HG03159 (cell line): ENCODE data around the gene IP6K1.
"Not testable (repeated sequence)": the region's sequence is repeated elsewhere in the genome, so short reads cannot be mapped to it uniquely, and the experiment has no call there.

Source experiments
- ATAC-seq: cut with Tn5 transposase; IDR thresholded peaks from one replicate; pipeline ENCODE4 v1.9.1; 2021; ENCODE audit warnings: mild to moderate bottlenecking, moderate library complexity; ENCODE audit not compliant: unreplicated experiment

Gene IP6K1

DNA sequence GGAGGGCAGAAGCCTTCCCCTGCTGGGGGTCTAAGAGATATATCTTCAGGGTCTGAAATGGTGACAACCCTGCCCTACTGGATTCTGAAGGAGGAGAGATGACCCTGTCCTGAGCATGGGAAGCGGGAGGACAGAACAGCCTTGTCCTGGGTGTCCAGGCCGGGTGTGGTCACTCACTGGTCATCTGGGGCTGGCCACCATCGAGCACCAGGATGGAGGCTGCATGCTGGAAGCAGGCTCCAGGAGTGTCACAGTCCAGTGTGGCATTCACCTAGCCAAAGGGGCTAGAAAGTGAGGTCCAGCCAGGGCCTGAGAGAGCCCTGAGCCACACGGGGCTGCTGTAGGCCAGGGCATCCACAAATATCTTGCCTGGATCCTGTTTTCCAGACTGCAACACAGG lies 8.1 kb upstream of the IP6K1 start:
- ATAC-seq: no peak

DNA sequence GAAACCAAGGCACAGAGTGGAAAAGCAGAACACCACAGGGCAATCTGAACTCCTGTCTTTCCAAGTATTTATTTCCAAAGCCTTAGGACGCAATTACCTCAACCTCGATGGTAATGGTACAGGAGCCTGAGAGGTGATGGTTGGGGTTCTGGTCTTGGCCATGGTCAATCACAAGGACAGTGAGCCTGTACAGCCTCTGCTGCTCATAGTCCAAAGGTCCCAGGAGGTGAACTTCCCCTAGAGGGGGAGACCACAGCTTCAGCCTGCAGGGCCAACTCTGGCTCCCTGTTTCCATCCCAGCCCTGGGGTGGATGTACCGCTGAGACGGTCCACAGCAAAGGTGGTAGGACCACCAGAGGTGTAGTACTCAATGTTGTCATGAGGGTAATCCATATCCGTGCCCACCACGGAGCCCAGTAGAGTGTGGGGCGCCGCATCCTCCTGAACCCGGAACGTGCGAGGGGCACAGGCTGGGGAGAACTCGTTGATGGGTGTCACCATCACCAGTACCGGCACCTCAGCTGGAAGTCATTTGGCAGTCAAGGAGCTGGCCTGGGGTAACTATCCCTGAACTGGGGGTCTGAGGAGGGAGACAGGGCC lies 7.2 kb upstream of the IP6K1 start:
- no peak for ATAC-seq

DNA sequence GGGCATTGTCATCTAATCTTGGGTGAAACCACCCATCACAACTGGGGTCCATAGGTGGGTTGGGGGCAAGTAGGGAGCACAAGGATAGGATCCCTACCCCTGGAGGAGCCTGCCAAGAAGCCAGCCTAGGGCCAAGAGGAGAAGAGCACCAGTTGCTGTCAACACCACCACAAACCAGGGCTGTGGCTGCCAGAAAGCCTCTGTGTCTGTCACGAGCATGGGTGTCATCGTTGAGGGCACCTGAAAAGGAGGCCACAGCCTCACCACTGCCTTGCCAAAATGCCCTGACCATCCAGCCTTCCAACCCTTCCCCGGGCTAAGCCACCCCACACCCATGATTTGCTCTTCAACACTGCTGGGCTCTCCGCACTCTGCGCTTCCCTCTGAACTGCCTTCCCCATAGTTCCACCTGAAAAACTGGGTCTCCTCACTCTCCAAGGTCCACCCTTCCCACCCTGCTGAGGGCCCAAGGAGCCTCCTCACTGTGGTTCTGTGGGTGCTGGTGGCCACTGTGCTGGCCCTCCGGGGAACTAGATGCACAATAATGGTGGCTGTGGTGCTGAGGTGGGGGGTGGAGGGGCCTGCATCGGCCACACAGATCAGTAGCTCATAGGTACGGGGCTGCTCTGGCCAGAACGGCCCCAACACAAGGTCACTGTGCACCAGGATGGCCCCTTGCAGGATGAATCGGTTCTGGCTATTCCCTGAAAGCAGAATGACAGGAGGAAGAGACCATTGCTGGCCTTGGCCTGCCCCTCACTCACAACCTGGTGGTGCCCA lies 6.2 kb upstream of the IP6K1 start:
- ATAC-seq: no peak

DNA sequence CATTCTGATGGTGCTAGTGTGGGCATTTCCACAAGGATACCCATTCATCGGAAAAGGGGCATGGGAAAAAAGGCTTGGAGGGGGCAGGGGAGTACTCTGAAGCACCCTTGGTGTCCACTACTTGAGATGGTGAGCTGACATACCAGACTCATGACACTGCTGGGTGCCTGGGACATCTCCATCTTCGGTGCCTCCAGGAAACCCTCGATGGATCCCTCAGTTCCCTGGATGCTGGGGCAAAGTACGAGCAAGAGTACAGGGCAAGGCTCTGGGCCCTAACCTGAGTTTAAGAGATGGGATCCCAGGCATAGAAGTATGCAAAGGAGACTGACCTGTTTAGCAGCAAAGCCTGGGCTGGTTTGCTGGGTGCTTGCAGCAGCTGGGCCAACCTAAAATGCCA lies 5.2 kb upstream of the IP6K1 start:
- ATAC-seq: no peak

DNA sequence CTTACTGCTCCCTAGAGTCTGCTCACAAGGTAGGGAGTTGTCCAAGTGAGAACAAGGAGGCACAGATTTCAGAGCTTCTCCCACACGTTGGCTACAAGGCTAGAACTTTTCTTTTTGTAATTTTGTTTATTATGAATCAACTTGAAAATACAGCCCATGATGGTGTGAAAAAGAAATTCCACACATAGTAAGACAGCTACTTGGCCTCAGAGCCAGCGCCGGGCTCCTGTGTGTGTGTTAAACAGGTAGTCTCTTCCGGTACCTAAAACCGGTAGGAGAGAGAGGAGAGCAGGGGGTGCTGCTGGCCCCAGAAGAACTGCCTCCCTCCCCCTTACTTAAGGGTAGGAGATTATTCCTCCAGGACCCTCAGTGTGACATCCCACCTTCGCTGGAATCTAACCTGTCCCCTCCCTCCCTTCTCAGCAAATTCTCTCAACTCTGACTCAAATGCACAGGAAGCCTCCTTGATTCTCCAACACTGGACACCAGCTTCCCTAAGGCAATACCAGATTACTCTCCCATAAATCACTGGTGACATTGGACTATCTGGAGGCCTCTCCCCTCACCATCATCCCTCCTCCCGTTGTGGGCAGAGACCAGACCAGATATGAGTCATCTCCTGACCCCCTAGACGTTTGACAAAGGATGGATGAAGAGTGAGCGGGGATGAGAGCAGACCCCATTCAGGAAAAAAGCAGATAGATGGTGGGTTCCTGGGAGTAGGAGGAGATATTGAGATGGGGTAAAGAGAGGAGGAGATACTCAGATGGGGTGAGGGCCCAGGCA lies 4.5 kb upstream of the IP6K1 start:
- no peak for ATAC-seq

DNA sequence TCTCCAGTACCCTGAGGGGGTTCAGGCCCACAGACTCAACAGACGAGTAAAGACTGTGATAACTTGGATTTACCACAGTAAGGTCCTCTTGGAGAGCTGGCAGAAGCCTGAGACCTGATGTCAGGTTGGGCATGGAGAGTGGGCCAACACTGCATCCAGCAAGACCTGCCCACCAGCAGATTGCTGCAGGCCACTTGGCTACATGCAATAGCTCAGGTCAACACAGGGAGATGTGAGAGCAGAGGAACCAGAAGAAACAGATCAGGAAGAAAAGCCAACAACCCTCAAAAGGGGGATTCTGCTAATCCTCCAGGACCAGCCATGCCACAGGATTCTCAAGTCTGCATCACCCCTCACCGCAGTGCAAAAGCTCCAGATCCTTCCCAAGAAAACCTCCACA lies 1.7 kb upstream of the IP6K1 start:
- ATAC-seq: no peak

DNA sequence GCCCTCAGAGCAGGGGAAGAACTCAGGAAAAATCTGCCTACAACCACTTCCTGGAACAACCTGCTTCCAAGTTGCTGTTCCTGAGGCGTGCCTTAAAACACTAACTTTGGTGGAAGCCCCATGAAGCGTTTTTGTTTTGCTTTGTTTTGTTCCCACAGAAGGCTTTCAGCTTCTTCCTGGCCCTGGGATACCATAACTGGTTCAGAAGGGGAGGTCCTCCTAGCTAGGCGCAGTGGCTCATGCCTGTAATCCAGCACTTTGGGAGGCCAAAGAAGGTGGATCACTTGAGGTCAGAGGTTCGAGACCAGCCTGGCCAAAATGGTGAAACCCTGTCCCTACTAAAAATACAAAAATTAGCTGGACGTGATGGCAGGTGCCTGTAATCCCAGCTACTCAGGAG lies 1.2 kb upstream of the IP6K1 start:
- ATAC-seq: no peak

DNA sequence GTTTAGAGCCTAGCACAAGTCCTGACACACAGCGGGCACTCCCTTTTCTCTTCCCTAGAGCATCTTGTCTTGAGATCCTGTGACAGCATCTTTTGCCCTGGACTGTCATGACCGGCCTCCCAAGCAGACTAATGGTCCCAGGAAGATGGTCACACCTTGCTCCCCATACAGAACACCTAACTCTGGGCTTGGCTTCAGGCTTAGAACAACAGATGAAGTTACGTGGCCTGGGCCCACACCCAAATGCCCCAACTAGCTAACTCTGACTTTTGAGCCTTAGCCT lies 781 bp upstream of the IP6K1 start:
- ATAC-seq: no peak

DNA sequence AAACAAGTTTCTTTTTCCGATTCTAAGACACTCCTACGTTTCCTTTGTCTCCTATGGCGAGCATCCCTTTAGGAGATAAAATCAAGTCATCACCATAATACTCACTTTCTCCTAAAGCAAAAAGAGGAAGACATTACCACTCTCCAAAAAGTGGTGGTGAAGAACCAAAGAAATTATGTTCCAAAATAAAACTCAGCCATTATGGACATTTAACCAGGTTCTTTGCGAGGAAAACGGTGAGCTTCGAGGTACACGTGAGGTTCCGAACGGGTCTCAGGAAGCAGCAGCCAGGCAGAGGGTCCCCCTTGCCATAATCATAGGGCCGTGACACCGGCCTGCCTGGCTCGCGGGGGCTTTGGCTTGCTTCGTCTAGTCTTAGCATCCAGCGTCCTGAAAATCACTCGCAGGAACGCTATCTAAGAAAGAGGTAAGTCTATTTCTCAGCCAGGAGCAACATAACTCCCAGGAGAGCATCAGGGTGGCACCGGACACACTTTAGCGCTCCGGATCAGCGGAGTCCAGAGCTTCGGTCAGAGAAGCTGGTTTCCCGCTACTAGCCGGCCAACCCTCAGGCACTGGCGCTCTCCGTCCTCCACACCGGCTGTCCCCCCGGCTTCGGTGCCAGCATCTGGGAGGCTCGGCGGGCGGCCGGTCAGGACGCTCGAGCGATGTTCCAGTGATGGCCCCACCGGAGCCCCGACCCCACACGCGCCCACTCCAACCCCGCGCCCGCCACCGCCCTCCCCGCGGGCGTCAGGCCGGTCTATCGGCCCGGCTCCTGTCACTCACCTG lies 581 bp downstream of the IP6K1 start:
- ATAC-seq: peak; percentile 40

DNA sequence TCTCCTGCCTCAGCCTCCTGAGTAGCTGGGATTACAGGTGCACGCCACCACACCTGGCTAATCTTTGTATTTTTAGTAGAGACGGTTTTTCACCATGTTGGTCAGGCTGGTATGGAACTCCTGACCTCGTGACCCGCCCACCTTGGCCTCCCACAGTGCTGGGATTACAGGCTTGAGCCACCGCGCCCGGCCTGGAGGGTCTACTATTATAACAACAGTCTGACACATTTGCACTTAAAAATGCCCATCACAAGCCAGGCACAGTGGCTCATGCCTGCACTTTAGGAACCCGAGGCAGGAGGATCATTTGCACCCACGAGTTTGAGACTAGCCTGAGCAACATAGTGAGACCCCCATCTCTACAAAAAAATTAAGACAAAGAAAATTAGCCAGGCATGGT lies 4.1 kb downstream of the IP6K1 start:
- not testable (repeated sequence) for ATAC-seq

DNA sequence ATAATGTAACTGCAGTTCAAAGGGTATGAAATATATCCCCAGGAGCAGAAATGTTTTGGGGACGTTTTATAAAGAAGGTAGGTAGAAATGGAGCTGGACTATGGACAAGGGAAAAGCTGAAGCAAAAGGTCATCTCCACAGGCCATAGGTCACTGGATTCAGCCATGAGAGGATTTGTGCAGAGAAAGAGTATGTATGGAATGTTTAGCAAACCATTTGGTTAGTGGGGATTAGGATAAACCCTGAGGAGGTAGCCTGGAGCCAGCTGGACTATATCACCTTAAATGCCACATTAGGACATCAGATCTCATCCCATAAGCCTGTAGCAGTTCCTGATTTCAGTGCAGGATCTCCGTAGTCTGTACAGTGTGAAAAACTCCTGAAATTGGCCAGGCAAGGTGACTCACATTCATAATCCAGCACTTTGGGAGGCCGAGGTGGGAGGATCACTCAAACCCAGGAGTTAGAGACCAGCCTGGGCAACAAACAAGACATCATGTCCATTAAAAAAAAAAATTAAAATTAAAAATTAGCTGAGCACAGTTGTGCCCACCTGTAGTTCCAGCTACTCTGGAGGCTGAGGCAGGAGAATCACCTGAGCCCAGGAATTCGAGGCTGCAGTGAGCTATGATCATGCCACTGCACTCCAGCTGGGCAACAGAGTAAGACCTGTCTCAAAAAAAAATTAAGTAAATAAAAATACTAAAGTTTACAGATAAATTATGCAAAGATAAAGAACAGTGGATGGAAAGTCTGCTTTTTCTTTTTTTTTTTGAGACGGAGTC lies 4.7 kb downstream of the IP6K1 start:
- ATAC-seq: no peak

DNA sequence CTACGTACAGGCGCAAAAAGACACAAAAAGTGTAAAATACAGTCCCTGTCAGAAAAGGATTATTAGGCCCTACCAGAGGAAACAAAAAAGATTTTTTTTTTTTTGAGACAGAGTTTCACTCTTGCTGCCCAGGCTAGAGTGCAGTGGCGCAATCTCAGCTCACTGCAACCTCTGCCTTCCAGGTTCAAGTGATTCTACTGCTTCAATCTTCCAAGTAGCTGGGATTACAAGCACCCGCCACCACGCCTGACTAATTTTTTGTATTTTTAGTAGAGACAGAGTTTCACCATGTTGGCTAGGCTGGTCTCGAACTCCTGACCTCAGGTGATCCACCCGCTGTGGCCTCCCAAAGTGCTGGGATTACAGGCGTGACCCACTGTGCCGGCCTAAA lies 5.4 kb downstream of the IP6K1 start:
- not testable (repeated sequence) for ATAC-seq

DNA sequence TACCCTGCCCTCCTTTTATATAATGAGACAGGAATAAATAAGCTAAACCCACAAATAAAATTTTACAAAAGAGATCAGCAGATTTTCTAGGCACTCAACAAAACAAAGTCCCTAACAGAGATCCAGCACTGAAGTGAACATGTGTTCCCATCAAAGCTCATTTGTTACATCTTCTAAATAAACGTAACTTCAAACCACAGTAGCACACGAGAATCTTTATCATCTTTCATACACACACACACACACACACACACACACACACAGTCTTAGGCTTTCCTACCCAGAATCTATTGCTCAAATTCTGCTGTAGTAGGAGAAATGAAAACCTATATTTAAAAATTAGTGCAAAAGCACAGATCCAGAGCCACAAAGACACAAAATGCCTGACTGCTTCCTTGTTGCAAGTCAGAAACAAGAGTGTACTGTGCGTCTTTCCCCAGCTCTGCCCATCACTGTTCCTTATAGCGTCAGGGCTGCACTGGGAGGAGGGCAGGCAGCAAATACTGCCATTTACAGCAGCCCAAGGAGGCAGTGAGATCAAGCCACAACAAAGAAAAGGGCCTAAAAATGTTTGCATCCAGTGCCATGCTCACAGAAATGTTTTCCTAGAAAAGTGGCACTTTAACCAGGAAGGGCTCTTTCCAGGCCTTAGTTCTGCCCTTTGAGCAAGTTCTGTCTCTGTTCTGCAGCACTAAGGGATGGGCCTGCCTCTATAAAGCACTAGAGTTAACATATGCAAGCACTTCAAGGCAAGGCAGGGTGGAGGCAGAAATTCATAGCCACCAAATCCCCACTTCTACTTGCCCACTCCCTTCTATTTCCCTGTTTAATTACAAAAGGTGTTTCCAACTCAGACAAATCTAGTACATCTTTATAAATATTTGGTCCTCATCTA lies 6.0 kb downstream of the IP6K1 start:
- ATAC-seq: no peak

DNA sequence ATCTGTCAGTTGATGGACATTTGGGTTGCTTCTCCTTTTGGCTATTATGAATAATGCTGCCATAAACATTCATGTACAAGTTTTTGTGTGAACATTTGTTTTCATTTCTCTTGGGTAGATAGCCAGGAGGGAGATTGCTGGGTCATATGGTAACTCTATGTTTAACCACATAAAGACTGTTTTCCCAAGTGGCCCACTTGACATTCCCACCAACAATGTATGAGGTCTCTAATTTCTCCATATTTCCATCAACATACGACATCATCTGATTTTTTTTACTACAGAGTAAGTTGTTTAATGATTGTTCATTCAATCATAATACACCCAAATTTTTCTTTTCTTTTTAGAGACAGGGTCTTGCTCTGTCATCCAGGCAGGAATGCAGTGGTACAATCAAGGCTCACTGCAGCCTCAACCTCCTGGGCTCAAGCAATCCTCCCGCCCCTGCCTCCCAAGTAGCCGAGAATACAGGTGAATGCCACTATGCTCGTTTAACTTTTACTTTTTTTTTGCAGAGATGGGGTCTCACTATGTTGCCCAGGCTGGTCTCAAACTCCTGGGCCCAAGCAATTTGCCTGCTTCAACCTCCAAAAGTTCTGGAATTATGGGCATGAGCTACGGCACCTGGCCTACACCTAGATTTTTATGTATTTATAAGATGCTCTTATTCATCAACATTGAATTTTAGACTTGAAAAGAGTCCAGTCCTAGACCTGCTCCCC lies 6.8 kb downstream of the IP6K1 start:
- ATAC-seq: no peak

DNA sequence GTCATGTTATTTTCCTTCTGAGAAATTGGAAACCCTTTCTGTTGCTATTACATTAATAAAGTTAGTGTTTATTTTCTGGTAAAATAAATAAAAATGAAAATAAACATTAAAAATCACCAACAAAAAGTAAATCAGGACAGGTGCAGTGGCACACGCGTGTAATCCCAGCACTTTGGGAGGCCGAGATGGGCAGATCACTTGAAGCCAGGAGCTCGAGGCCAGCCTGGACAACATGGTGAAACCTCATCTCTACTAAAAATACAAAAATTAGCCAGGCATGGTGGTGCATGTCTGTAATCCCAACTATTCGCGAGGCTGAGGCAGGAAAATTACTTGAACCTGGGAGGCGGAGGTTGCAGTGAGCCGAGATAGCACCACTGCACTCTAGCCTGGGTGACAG lies 10.2 kb downstream of the IP6K1 start:
- ATAC-seq: not testable (repeated sequence)

DNA sequence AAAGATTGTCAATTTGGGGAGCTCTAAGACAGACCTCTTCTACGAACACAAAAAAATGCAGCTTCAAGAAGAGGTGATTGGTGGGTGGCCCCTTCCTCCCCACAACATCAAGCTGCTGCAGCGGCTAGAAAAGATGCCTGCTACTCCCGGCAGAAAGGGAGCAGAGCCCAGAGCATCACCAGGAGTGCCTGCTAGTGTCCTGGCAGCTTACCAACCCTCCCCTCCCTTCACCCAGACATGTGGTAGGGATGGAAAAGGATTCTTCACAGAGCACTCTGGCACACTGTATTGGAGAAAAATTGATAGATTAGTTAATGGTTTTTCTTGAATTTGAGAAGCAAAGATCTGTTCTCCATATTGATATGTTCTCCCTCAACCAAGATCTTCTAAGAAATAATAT lies 10.8 kb downstream of the IP6K1 start:
- no peak for ATAC-seq

DNA sequence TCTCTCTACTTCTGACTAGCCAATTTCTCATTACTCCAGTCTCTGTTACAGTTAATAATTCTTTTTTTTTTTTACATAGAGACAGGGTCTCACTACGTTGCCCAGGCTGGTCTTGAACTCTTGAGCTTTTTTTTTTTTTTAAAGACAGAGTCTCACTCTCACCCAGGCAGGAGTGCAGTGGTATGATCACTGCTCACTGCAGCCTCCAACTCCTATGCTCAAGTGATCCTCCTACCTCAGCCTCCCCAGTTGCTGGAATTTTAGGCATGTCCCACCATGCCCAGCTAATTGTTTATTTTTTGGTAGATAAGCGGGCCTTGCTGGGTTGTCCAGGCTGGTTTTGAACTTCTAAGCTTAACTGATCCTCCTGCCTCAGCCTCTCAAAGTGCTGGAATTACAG lies 13.6 kb downstream of the IP6K1 start:
- no peak for ATAC-seq

DNA sequence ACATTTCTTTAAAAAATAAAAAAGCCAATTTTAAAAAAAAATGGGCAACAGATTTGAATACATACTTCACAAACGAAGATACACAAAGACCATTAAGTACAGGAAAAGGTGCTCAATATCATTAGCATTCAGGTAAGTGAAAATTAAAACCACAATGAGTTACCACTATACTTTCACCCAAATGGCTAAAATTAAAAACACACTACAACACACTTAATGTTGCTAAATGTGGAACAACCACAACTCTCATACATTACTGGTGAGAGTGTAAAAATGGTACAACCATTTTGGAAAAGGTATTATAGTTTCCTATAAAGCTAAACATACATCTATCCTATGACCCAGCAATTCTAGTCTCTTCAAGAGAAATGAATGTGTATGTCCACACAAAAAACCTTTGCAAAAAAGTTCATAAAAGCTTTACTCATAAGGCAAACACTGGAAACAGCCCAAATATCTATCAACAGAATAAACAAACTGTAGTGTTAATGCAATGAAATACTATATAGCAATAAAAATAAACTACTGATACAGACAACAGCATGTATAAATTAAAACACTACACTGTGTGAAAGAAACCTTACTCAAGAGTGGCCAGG lies 14.9 kb downstream of the IP6K1 start:
- no peak for ATAC-seq

DNA sequence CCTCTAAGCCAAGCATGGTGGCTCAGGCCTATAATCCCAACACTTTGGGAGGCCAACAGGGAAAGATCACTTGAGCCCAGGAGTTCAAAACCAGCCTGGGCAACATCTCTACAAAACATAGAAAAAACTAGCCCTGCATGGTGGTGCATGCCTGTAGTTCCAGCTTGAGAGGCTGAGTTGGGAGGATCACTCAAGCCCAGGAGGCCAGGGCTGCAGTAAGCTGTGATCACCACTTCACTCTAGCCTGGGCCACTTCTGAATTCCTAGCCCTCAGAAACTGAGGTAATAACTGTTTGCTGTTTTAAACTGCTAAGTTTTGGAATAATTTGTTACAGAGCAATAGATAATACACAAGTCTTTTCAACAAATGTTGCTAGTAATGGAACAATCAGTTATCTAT lies 16.4 kb downstream of the IP6K1 start:
- ATAC-seq: no peak
